GM19238 (cell line): ENCODE data around the gene ZNF197.
A peak's percentile ranks its signal among the peaks of the same experiment; 100 is the strongest.
"Not testable (repeated sequence)": the region's sequence is repeated elsewhere in the genome, so short reads cannot be mapped to it uniquely, and the experiment has no call there.

ENCODE experiments used
- DNase-seq: peaks from one replicate; pipeline ENCODE4 v3.0.0; 2011; ENCODE audit warnings: low spot score; ENCODE audit not compliant: insufficient read length

ZNF197 gene

GRCh38 chr3:44624749-44625480 lies at the start of gene ZNF197:
Gene ZNF197 (plus strand): TSS chr3:44625036. CDS start chr3:44629155, 4,119 bp downstream.
- peak; percentile 62 for DNase-seq

DNA sequence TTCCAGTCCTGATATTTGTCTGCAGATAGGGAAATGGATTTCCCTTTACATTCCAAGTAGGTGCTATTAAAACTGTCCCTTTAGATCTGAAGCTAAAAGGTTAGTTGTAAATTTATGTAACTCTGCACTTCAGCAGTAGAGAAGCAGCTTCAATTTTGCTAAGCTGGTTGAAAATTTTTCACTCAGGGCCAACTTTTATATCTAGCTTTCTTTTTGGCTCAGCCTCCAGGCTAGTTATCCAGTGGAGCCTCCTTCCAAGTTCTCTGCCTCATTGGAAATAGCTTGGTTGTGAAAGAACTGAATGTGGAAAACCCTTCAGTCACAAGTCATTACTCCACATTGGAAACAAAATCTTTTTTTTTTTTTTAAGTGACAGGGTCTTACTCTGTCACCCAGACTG lies 48.2 kb upstream of the ZNF197 start:
- no peak for DNase-seq

- not testable (repeated sequence) for DNase-seq
Observed at GRCh38 chr3:44577354-44577952, 47.4 kb upstream of the ZNF197 start.

GRCh38 chr3:44578316-44578715 lies 46.5 kb upstream of the ZNF197 start:
- not testable (repeated sequence) for DNase-seq

DNA sequence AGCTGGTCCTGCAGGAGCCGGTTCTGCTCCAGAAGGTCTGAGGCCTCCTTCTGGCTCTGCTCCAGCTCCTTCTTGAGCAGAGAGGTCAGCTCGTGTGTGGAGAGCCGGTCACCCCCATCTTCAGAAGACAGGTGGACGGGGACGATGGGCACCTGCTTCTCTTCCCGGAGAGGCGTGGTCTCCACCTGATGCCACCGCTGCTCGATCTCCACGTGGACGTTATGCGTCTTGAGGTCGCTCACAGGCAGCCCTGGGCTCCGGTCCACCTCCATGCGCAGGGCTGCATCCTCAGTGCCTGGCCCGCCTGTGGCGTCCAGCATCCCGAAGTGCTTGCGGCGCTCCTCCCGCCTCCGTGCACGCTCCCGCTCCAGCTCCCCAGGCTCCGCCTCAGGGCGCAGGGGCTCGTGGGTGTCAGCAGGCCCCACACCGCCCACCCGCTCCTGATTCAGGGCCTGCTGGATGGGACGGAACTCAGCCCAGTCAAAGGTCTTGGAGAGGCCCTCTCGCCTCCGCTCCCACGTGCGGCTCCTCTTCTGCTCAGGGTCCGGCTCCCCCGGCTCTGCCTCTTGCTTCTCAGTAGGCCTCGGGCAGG lies 45.8 kb upstream of the ZNF197 start:
- not testable (repeated sequence) for DNase-seq

DNA sequence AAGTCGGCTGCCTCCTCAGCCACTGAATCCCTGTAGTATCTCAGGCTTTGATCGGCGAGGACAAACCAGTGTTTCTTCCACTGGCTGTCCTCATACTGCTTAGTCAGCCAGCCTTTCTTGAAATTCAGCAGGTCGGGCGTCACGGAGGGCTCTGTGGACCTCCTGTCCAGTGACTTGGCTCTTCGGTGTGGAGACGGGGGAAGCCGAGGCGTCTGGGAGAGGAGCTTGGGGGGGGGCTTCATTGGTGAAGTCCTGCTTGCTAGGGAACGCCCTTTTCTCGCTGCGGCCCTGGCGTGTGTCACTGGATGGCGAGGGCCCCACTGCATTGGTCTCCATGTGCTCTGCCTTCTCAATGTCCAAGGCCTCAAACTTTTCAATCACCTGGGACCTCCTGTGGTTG lies 45.1 kb upstream of the ZNF197 start:
- DNase-seq, result not testable (repeated sequence)

DNA sequence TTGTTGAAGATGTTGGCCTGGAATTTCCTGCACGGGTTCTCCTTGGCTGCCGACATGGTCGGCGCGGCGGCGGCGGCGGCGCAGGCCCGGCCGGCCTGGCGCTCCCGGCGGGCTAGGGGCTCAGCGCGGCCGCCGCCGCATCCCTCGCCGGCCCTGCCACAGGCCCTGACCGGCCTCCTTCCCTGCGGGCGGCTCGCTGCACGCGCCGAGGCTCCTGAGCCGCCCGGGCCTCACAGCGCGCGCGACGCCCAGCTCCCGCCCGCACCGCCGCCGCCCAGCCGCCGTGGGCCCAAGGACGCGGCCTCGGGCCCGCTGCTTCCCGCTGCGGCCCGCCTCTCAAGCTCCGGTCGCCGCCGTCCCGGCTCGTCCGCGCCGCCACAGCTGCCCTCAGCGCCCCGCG lies 43.9 kb upstream of the ZNF197 start:
- DNase-seq, result not testable (repeated sequence)

DNA sequence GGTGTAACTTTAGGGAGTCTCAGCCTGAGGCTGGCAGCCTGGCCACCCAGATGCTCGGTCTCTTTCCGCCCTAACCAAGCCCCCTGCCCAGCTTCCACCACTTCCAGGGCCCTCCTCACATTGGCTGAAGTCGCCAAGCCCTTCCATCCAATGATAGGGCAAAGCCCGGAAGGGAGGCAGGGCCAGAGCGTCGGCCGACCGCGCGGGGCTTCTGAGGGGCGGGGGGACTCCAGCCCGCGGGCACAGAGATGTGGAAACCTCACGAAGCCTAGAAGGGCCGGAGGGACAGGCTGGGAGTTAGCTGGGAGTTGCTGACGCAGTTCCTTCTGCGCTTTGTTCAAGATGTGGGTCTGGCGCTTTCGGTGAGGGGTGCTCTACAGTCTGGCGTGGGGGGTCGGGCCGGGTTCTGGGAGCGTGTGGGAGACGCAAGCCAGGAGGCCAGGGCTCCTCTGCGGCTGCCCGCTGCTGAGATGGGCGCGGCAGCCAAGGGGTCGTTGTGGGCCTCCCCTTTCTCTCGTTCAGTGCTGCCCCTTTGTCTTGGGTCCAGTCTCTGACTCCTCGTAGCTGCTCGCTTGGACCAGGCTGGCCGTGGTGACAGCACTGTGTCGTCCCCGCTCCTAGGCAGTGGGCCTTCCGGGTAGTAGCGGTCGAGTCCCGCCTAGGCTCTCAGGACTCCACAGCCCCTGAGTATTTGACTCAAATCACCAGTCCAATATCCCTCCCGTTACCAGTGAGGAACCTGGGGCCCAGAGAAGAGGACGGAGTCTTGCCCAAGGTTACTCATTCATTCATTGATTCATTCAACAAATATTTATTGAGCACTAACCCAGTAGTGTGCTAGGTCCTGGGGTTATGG lies 40.0 kb upstream of the ZNF197 start, which contains the start of gene ZNF660:
Gene ZNF660 (plus strand): TSS at position 319 of the 856 bp plus-strand sequence. CDS start 9,230 bp downstream, outside the sequence.
- peak; percentile 41 for DNase-seq

GRCh38 chr3:44596621-44597020 lies 28.2 kb upstream of the ZNF197 start:
- DNase-seq, result no peak

- no peak for DNase-seq
Observed at GRCh38 chr3:44601749-44602148, 23.1 kb upstream of the ZNF197 start.

GRCh38 chr3:44612678-44613077 lies 12.2 kb upstream of the ZNF197 start:
- no peak for DNase-seq

DNA sequence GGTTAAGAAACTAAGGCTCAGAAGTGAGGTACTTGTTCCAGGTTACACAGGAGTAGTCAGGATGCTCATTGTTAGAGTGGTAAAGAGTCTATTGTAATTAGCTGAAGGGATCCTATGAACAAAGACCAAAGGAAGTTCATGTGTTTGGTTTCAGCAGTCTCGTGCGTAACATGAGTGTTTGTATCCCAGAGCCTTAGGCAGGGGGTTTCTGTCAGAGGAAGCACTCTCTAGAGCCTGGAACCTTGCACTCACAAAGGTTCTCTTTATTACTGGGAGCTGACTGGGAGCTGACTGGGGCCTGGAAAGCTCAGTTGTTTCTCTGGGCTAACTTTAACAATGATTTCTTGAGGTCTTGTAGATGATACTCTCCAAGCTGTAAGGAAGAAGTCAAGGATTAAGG lies 3.9 kb downstream of the ZNF197 start:
- no peak for DNase-seq

- DNase-seq, result no peak
Observed at GRCh38 chr3:44632193-44632592, 7.4 kb downstream of the ZNF197 start.

DNA sequence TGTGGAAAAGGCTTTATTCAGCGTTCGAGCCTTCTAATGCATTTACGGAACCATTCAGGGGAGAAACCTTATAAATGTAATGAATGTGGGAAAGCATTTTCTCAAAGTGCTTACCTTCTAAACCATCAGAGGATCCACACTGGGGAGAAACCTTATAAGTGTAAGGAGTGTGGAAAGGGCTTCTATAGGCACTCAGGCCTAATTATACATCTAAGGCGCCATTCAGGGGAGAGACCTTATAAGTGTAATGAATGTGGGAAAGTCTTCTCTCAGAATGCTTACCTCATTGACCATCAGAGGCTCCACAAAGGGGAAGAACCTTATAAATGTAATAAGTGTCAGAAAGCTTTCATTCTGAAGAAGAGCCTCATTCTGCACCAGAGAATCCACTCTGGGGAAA lies 17.5 kb downstream of the ZNF197 start:
- DNase-seq, result no peak

GRCh38 chr3:44643024-44643423 lies 18.2 kb downstream of the ZNF197 start:
- DNase-seq, result no peak

- no peak for DNase-seq
Observed at GRCh38 chr3:44647771-44648170, 22.9 kb downstream of the ZNF197 start.

DNA sequence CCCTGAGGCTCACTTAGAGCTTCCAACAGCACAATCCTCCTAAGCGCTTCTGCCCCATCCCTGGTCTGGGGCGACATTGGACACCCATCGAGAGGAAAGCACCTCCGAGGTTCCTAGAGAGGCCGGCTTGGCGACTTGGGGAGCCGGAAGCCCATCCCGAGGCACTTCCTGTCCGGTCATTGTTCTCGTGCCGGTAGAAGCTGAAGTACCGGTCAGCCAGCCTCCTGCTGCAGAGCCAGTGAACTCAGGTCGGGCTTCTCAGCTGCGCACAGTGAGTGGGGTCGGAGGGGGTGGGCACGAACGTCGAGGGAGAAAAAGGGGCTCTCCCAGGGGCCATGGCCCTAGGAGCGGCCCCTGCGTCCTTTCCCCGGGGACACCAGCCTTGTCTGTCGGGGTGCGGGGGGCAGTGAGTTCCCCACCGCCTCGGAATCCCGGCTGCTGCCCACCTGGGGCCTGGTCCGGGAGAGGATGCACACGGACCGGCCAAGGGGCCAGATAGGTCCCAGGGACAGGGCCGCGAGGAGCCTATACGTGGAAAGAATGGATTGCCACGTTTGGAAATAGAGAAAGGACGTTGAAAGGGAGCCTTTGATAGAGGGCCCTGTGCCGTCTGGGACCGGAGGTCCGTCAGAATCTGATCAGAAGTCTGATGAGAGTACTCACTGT lies 23.9 kb downstream of the ZNF197 start, which contains the start of gene ZNF35:
Gene ZNF35 (plus strand): TSS at position 169 of the 666 bp plus-strand sequence. CDS start 2,336 bp downstream, outside the sequence.
- peak; percentile 84 for DNase-seq

DNA sequence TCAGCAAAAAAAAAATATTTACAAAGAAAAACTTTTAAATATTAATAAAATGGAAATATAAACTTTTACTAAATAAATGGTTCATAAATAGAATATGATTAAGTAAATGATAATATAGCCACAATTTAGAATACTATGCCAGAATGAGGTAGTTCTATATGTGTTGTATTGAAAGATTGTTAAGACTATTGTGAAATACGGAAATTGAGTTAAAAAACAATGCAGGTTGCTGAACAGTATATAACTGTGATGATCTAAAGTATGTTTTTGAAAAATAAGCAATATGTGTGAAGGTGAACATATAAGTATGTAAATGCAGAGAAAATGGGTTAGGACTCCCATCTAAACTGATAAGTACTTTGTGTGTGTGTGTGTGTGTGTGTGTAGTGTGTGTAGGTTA lies 24.9 kb downstream of the ZNF197 start:
- DNase-seq, result no peak

- no peak for DNase-seq
Observed at GRCh38 chr3:44654039-44654438, 29.2 kb downstream of the ZNF197 start.

DNA sequence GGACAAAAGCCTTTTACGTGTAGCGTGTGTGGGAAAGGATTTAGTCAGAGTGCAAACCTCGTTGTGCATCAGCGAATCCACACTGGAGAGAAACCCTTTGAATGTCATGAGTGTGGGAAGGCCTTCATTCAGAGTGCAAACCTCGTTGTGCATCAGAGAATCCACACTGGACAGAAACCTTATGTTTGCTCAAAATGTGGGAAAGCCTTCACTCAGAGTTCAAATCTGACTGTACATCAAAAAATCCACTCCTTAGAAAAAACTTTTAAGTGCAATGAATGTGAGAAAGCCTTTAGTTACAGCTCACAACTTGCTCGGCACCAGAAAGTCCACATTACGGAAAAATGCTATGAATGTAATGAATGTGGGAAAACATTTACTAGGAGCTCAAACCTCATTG lies 34.2 kb downstream of the ZNF197 start:
- DNase-seq, result no peak

DNA sequence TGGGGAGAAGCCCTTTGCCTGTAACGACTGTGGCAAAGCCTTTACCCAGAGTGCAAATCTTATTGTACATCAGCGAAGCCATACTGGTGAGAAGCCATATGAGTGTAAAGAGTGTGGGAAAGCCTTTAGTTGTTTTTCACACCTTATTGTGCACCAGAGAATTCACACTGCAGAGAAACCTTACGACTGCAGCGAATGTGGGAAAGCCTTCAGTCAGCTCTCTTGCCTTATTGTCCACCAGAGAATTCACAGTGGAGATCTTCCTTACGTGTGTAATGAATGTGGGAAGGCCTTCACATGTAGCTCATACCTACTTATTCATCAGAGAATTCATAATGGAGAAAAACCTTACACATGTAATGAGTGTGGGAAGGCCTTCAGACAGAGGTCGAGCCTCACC lies 34.6 kb downstream of the ZNF197 start:
- no peak for DNase-seq
